Mucosa of descending colon (tissue), 3 donors: ENCODE results near the gene MT2A. TPM values are rescaled to one million over a fixed set of nuclear protein-coding genes. Genes with fewer than 3 reads are reported as not detected.
"Not testable (repeated sequence)": the region's sequence is repeated elsewhere in the genome, so short reads cannot be mapped to it uniquely, and the experiment has no call there.

ENCODE experiments used
- ATAC-seq: fragments of 200-7000 bp; cut with Tn5 transposase; one replicate; pipeline ENCODE4 v1.9.1; 2020; ENCODE audit warnings: mild to moderate bottlenecking, moderate library complexity
- DNase-seq, 3 donors: peaks; one replicate each; pipeline ENCODE4 v3.0.0-alpha.2; 2020
- H3K36me3 ChIP-seq: fragments of 200-600 bp; one replicate; pipeline ENCODE4 v1.8.0; 2021; ENCODE audit warnings: low read depth, mild to moderate bottlenecking
- H3K4me1 ChIP-seq: fragments of 200-600 bp; one replicate; pipeline ENCODE4 v1.8.0; 2021; ENCODE audit warnings: low read depth, mild to moderate bottlenecking
- H3K4me3 ChIP-seq: fragments of 200-600 bp; one replicate; pipeline ENCODE4 v1.8.0; 2021; ENCODE audit warnings: mild to moderate bottlenecking
- H3K9me3 ChIP-seq: fragments of 200-600 bp; one replicate; pipeline ENCODE4 v1.8.0; 2021; ENCODE audit warnings: mild to moderate bottlenecking
- intact Hi-C, 2 donors: fragments of 100-400 bp; cut with DNase I in 1 of 2; cut with micrococcal nuclease in 1 of 2; formaldehyde crosslinking; loops; one replicate each; pipeline versions ENCODE4 v1.11.0 to v1.11.1; 2022; cut with DNase I, micrococcal nuclease
- total RNA-seq, 3 donors: library from RNA; stranded (reverse); fragmentation: NEBNext Ultra II Directional in 2 of 3; extraction: Animal tissue kit (Norgen Biotek cat#: 25700) in 2 of 3; gene quantifications; one replicate each; pipeline versions ENCODE4 v1.2.1 to v1.2.4, GENCODE V29; 2021 to 2023
- TF ChIP-seq, protein P1 (sequence below): fragments of 200-600 bp; IDR thresholded peaks from one replicate; pipeline ENCODE4 v1.8.0; 2022; ENCODE audit warnings: antibody characterized with exemption, mild to moderate bottlenecking
- donor health status: DM: no; HTN: no; CAD: no; lungs with moderate emphysema.
- donor health status: DM: no; HTN: no; CAD: no.
- donor health status: DM: no; HTN: yes; CAD: no.

MT2A gene
- total RNA-seq, 3 donors from 2014 or later, result 100.0 to 211 (median 206) TPM

DNA sequence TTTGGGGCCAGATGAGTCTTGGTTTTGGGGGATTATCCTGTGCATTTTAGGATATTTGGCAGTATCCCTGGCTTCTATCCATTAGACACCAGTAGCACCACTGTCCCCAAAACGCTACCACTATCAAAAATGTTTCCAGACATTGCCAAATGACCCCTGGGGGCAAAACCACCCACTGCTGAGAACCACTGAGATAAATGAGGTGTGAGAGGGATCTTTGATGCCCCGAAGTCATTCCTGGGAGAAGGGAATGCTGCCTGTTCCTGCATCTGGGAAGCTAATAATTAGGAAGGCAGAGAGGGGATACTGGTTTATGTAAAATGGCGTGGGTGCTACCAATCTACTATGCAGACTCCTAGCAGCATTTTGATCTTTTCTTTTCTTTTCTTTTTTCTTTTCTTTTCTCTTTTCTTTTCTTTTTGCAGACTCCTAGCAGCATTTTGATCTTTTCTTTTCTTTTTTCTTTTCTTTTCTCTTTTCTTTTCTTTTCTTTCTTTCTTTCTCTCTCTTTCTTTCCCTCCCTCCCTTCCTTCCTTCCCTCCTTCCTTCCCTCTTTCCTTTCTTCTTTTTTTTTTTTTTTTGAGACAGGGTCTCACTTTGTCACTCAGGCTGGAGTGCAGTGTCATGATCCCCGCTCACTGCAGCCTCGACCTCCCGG is 27.9 kb upstream of the MT2A start:
- intact Hi-C loops, result no loop called here
- no peaks in the 10 kb centered on the region for H3K4me1 ChIP-seq
- DNase-seq (no peak), ATAC-seq (no peak)
- TF ChIP-seq, protein P1, sequence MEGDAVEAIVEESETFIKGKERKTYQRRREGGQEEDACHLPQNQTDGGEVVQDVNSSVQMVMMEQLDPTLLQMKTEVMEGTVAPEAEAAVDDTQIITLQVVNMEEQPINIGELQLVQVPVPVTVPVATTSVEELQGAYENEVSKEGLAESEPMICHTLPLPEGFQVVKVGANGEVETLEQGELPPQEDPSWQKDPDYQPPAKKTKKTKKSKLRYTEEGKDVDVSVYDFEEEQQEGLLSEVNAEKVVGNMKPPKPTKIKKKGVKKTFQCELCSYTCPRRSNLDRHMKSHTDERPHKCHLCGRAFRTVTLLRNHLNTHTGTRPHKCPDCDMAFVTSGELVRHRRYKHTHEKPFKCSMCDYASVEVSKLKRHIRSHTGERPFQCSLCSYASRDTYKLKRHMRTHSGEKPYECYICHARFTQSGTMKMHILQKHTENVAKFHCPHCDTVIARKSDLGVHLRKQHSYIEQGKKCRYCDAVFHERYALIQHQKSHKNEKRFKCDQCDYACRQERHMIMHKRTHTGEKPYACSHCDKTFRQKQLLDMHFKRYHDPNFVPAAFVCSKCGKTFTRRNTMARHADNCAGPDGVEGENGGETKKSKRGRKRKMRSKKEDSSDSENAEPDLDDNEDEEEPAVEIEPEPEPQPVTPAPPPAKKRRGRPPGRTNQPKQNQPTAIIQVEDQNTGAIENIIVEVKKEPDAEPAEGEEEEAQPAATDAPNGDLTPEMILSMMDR, result no peak
- no peaks in the 10 kb centered on the region for H3K9me3 ChIP-seq
- H3K36me3 ChIP-seq, result no peaks in the 10 kb centered on the region
- H3K4me3 ChIP-seq, result no peak overlapping the region

DNA sequence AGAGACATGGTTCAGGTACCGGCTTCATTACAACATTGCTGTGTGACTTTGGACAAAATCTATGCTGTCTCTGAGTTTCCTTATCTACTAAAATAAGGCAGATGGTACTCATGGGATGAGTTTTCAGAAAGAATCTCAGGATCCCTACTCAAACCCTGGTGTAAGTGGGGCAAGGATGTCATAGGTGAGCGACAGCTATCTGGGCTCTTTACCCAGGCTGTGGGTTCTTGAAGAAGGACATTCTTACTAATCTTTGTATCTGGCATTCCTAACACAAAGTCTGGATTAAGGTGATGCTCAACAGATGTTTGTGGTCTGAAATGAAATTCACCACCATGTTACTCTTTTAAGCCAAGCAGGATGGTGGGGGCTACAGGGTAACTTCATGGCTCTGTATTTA is 25.5 kb upstream of the MT2A start:
- H3K4me1 ChIP-seq, H3K36me3 ChIP-seq, intact Hi-C loops, H3K9me3 ChIP-seq, H3K4me3 ChIP-seq, ATAC-seq, DNase-seq: not testable (repeated sequence)

DNA sequence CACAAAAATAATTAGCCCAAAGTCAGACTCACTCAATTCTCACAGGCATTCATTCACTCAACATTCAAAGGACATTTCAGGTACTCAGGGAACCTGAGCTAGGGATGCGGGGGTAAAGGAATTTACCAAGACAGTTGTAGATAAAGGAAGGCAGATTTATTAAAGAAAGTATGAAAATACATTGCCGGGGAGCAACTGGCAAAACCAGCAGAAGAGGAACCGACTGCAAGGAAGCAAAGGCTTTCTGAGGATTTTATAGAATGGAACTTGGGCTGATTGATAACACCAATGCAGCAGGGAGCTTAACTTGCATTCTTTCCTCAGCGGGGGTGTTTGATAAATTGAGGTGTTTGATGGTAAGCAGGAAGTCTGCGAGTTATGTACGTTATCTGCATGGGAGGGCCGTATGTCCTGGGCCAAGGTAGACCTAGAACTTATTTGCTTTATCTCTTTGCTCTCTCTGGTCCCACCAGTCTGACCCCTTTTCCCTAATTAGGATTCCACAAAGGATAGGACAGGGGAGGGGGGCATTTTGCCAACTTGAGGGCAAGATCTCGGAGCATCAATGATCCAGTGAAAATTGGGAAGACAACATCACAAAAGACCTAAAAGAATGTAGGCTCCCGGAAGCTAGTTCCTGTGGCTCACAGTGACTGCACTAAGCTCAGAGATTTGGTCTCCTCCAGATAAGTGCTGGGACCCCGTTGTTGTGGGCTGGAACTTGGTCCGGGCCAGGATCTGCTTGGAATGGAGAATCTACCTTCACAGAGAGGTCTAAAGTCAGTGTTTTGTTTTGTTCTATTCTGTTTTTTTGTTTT is 24.8 kb upstream of the MT2A start:
- intact Hi-C loops, result no loop called here
- Histone ChIP-seq H3K9me3 (no peaks in the 10 kb centered on the region), H3K4me1 (no peaks in the 10 kb centered on the region), H3K4me3 (no peak overlapping the region), H3K36me3 (no peaks in the 10 kb centered on the region)
- no peak for ATAC-seq
- DNase-seq, result no peak
- TF ChIP-seq, protein P1, result no peak

DNA sequence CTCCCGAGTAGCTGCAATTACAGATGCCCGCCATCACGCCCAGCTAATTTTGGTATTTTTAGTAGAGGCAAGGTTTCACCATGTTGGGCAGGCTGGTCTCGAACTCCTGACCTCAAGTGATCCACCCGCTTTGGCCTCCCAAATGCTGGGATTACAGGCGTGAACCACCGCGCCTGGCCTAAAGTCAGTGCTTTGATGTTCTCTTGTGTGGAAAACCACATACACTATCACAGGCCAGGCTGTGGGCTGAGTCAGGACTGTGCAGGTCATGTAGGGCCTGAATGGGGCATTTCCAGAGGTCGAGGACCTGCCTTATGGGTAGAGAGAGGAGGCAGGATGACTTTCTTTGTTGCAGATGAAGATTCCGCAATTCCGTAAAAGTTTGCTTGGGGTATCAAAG is 24.1 kb upstream of the MT2A start:
- no peak overlapping the region for H3K4me3 ChIP-seq
- intact Hi-C loops, result no loop called here
- H3K4me1 ChIP-seq, result peaks cover 3% of the 10 kb centered on the region
- TF ChIP-seq, protein P1, result no peak
- no peaks in the 10 kb centered on the region for H3K36me3 ChIP-seq
- ATAC-seq, result no peak
- H3K9me3 ChIP-seq, result no peaks in the 10 kb centered on the region
- DNase-seq, result no peak

DNA sequence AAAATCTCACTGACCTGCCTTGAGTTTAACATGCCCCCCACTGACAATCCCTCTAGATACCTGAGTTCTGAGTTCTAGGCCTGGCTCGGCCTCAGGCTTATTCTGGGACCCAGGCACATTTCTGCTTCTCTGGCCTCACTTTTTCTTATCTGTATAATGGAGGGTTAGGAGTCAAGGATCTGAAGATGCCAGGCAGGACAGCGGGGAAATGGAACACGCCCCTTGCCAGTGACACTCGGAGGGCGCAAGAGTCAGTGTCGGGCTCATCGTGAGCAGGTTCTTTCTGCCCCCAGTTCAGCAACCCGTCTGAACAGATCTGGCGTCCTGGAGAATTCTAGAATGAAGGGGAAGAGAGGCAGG is 19.6 kb upstream of the MT2A start:
- DNase-seq (no peak), ATAC-seq (no peak)
- H3K4me3 ChIP-seq, result no peak overlapping the region
- H3K4me1 ChIP-seq, result peaks cover 7% of the 10 kb centered on the region
- H3K9me3 ChIP-seq, result no peaks in the 10 kb centered on the region
- TF ChIP-seq, protein P1, result no peak
- intact Hi-C loops, result no loop called here
- H3K36me3 ChIP-seq, result no peaks in the 10 kb centered on the region
